ENCODE results near the gene MSRB2. TPM values are rescaled to one million over a fixed set of nuclear protein-coding genes. Genes with fewer than 3 reads are reported as not detected.

MSRB2 gene
- polyA plus RNA-seq, 4 donors, result 43.4 to 50.0 (median 46.6) TPM

DNA sequence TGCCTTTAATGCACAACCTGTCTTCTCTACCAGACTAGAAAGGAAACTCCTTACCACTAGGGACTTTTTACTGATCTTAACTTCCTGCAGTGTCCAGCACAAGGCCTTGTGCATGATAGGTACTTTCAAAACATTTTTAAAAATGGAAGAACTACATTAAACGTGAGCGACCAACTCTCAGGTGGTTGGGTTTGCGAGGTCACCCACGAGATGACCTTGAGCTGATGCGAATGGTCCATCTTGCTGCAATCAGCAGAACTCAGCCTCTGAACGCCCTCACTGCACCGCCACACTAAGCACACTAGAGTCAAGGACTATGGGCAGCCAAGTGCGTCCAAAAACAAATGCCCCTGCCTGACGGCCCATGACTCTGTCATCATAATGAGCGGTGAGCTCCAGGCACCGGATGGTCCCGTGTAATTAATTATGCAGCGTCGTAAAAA is 61.9 kb downstream of the MSRB2 start:
- DNase-seq (ENCODE audit: low read depth in 4 of 4, low spot score in 3 of 4), result peak in 1 of 4 donors; percentile 44

DNA sequence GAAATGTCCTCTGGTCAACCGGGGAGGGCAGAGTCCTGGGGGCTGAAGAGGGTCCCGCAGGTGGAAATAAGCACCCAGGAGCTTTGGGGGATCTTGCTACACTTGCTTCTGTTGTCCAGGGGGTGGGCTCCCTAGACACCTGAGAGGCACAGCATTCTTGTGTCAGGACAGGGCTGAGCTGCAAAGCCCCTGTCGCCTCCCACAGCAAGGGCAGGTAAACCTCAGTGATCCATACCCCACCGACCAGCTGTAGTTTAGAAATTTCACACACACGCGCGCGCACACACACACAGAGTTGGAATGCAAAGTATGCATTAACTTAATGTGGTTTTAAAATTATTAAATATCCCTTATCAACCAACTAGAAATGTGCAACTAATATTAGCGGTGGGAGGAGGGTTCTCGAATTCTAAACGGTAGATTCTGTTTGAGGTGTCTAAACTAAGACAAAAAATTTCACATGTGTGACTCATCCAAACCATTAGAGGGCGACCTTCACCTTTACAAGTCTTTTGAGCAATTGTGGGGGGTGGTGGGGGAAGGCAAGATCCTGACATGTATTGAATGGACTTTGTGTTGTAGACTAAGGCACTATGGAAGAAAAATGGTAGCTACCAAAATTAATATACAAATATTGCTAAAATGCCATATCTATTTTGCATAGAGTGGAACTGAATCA is 62.5 kb downstream of the MSRB2 start:
- no peak for DNase-seq (ENCODE audit: low read depth in 4 of 4, low spot score in 3 of 4)

DNA sequence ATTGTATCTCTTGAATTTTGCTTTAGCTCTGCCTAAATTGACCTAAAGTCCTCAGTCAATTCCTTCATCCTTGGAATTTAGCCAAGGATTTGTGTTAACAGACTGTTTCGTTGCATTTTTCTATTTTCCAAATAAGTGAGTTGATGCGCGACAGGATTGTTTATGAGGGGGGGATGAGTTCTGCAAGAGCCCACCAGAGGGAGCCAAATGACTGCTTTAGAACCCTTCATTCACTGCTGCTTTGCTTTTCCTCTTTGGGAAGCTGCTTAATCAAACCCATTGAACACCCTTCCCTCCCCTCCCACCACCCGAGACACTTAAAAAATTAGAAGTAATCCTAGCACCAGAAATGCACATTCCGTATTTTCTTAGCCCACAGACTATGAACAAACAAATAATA is 63.0 kb downstream of the MSRB2 start:
- DNase-seq (ENCODE audit: low read depth in 4 of 4, low spot score in 3 of 4), result peak in 3 of 4 donors; percentile 57 to 67 (median 65)

GRCh38 chr10:23171232-23171876 is 76.0 kb downstream of the MSRB2 start:
- DNase-seq (ENCODE audit: low read depth in 4 of 4, low spot score in 3 of 4), result peak in 2 of 4 donors; percentile 60 to 71

Other genes with a start within 250 kb of the MSRB2 start
- 10 to 100 TPM; 10.9 to 16.7 (median 13.1) TPM for gene ARMC3, start 167.5 kb upstream of the MSRB2 start, polyA plus RNA-seq (ENCODE audit: insufficient read length in 4 of 4)
- under 1 TPM in 1 of 4 donors, not detected in 3; 0.19 TPM for gene PTF1A, start 96.7 kb downstream of the MSRB2 start, polyA plus RNA-seq (ENCODE audit: insufficient read length in 4 of 4)
- gene C10orf67, start 249.2 kb downstream of the MSRB2 start, polyA plus RNA-seq (ENCODE audit: insufficient read length in 4 of 4), result 1 to 10 TPM; 1.4 to 2.4 (median 1.8) TPM

All from right renal pelvis (tissue), 4 donors.